Measurements from ENCODE around the gene HPS1. TPM values are rescaled to one million over a fixed set of nuclear protein-coding genes. Genes with fewer than 3 reads are reported as not detected.

HPS1 gene
- total RNA-seq, 4 donors from 2014 or later, result 23.3 to 63.9 (median 54.8) TPM

DNA sequence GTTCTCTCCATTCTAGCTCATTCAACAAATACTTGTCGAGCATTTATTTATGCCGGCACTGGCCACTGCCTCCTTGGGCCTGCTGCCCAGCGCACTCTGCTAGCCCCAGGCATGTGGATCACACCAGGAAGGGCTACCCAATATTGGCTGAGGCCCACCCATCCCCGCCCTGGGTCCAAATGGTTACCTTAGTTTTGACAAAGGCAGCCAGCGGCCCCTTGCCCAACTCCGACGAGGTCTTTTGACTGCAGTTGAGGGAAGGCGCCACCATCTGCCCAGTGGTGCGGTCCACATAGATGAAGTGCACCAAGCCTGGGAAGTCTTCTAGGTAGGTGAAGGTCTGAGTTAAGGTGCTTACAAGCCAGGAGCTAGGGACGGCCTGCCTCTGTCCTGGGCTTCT lies 24.6 kb downstream of the HPS1 start:
- intact Hi-C loops (cut with DNase I; ENCODE audit: low total_unique reads), result no loop called here
- WGBS, 2 donors, result 93 to 97% methylated on average over 10 of the region's 10 CpGs
- H3K4me3 ChIP-seq (ENCODE audit: low read depth, poor library complexity, severe bottlenecking), result no peak overlapping the region
- TF ChIP-seq, protein P1, sequence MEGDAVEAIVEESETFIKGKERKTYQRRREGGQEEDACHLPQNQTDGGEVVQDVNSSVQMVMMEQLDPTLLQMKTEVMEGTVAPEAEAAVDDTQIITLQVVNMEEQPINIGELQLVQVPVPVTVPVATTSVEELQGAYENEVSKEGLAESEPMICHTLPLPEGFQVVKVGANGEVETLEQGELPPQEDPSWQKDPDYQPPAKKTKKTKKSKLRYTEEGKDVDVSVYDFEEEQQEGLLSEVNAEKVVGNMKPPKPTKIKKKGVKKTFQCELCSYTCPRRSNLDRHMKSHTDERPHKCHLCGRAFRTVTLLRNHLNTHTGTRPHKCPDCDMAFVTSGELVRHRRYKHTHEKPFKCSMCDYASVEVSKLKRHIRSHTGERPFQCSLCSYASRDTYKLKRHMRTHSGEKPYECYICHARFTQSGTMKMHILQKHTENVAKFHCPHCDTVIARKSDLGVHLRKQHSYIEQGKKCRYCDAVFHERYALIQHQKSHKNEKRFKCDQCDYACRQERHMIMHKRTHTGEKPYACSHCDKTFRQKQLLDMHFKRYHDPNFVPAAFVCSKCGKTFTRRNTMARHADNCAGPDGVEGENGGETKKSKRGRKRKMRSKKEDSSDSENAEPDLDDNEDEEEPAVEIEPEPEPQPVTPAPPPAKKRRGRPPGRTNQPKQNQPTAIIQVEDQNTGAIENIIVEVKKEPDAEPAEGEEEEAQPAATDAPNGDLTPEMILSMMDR (IDR thresholded peaks at IDR 0.05), result no peak
- no peak for TF ChIP-seq POLR2A (IDR thresholded peaks at IDR 0.05)
- DNase-seq (ENCODE audit: low spot score in 2 of 2), result peak in 1 of 2 donors; percentile 68

DNA sequence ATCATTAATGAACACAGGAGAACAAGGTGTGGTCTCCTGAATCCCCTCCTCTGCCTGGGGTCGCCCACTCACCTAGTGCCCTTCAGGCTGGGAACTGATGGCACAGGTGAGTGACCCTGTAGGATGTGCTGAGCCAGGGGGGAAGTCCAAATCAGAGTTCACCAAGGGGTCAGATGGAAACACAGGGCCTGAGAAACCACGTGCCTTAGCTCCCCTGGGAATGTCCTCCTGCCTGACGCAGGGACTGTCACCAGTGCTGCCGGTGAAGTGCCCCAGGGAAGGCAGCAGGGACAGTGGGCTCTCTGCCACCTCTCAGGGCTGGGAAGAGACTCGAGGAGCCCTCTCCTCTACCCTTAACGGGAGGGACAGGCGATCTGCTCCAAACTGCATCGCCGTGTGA lies 25.9 kb downstream of the HPS1 start:
- peak in 1 of 2 donors; percentile 52 for DNase-seq (ENCODE audit: low spot score in 2 of 2)
- TF ChIP-seq, protein P1 (IDR thresholded peaks at IDR 0.05), result no peak
- no peak for TF ChIP-seq POLR2A (IDR thresholded peaks at IDR 0.05)
- intact Hi-C loops (cut with DNase I; ENCODE audit: low total_unique reads), result no loop called here
- no peak overlapping the region for H3K4me3 ChIP-seq (ENCODE audit: low read depth, poor library complexity, severe bottlenecking)
- WGBS, 2 donors, result 84 to 90% methylated on average over 9 of the region's 9 CpGs

DNA sequence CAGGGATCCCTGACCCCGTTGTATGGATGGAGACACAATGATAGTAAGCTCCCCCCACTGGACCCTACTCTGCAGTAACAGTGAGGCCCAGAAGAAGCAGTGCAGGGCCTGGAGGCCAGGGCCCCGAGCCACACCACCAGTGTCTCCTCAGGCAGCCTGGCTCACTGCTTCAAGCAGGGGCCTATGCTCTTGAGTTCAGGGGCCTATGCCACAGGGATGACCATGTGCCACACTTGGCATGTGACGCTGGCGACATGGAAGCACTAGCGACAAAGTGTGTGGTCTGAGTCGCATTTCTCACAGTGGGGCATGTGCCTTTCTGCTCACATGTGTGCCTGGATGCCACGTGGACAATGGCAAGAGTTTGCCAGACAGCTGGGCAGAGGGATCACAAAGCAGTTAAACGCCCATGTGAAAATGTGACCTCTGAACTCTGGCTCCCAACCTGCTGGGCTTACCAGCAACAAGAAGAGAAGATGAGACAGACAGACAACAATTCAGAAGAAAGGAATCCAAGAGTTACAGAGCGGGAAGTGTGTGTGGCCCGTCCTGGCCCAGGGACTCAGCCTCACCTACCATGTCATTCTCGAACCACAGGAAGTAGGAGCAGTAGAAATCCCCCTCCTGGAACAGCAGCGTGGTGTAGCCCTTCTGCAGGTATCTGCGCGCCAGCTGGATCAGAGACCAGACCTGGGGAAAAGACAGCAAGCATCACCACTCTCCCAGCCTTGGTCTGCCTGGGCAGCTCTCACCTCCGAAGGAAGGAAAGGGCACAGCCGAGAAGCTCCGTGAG lies 27.1 kb downstream of the HPS1 start:
- DNase-seq (ENCODE audit: low spot score in 2 of 2), result no peak
- intact Hi-C loops (cut with DNase I; ENCODE audit: low total_unique reads), result no loop called here
- 91 to 92% methylated on average over 16 to 17 of the region's 17 CpGs for WGBS, 2 donors

DNA sequence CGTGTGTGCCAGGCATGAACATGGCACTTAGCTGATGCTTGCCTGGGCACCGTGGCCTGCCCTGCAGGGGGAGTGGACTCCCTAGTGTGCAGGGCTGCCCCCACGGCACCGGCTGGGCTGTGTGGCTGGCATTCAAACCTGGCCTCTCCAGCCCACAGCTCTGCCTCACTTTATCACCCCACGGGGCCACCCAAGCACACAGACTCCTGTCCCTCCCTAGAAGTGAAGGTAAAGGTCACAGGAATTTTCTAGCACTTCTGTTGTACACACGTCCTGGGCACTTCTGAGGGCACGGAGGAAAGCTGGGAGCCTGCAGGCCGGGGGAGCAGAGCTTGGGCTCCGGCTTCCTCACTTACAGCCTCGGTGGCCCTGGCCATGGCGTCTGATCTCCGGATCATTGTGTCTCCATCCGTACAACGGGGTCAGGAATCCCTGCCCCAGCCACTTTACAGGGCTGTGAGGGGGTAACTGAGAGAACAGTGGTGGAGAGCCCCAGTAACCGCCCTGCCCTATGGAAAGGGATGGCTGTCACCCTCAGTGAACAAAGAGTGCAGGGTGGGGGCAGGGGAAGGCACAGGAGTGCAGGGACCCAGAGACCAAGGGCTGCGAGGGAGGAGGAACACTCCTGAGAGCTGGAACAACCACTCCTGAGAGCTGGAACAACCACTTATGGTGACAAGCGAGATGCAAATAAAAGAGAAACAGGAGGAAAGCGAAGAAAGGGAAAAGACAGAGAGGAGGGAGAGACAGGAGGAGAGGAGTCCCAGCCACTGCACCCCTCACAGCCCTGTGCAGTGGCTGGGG lies 27.9 kb downstream of the HPS1 start:
- DNase-seq (ENCODE audit: low spot score in 2 of 2), result peak in 1 of 2 donors; percentile 76
- H3K4me3 ChIP-seq (ENCODE audit: low read depth, poor library complexity, severe bottlenecking), result no peak overlapping the region
- intact Hi-C loops (cut with DNase I; ENCODE audit: low total_unique reads), result no loop called here
- WGBS, 2 donors, result 90 to 91% methylated on average over 16 to 18 of the region's 18 CpGs
- TF ChIP-seq POLR2A (IDR thresholded peaks at IDR 0.05), result no peak
- TF ChIP-seq, protein P1 (IDR thresholded peaks at IDR 0.05), result no peak

More for the DNA sequence above, 27.1 kb downstream of the HPS1 start:
- H3K4me3 ChIP-seq (ENCODE audit: low read depth, poor library complexity, severe bottlenecking), result no peak overlapping the region
- TF ChIP-seq, protein P1 (IDR thresholded peaks at IDR 0.05), result no peak
- no peak for TF ChIP-seq POLR2A (IDR thresholded peaks at IDR 0.05)

DNA sequence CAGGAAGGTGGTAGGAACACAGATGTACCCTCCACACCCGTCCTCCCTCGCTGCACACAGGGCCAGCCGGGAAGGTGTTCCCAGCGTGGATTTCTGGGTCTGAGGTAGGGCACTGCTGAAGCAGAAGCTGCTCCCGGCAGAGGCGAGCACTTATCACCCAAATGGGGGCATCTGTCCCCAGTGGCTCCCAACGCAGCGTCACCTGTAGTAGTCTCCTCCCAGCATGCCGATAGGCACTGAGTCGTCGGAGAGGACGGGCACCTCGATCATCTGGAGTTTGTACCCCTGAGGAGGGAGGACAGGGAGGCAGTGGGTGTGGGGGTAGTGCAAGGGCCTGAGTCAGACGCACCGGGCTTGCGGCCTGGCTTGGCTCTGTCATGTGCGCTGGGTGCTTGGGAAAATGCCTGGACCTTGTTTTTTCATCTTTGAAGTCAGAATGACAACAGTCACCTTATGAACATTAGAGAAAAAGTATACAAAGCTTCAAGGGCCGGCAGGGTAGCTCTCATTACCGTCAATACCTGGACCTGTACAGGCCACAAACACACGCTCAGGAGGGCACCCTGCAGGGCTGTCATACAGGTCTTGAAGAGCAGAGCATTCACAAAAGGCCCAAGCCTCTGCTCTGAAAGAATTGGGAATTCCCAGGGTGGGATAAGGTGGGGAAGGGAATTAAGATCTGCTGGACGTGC lies 28.6 kb downstream of the HPS1 start:
- TF ChIP-seq, protein P1 (IDR thresholded peaks at IDR 0.05), result no peak
- no peak for TF ChIP-seq POLR2A (IDR thresholded peaks at IDR 0.05)
- no peak overlapping the region for H3K4me3 ChIP-seq (ENCODE audit: low read depth, poor library complexity, severe bottlenecking)
- peak in 1 of 2 donors; percentile 73 for DNase-seq (ENCODE audit: low spot score in 2 of 2)
- 89 to 93% methylated on average over 19 to 21 of the region's 21 CpGs for WGBS, 2 donors
- intact Hi-C loops (cut with DNase I; ENCODE audit: low total_unique reads), result no loop called here
